Suppressor macrophage treated with lipopolysaccharide for 4 hours (primary cell): ENCODE measurements around the gene PJA1.

Experiments
- DNase-seq: peaks from one replicate; pipeline ENCODE4 v3.0.0-alpha.2; 2020

PJA1 gene

GRCh38 chrX:69163936-69164741 is 1.1 kb downstream of the PJA1 start:
- DNase-seq: no peak

GRCh38 chrX:69162361-69162865 is 2.8 kb downstream of the PJA1 start:
- DNase-seq: no peak

- no peak for DNase-seq
Measured at GRCh38 chrX:69161786-69162349, 3.4 kb downstream of the PJA1 start.

GRCh38 chrX:69161371-69161770 is 3.9 kb downstream of the PJA1 start:
- no peak for DNase-seq

GRCh38 chrX:69158166-69158980 is 6.9 kb downstream of the PJA1 start:
- DNase-seq: peak; percentile 65

GRCh38 chrX:69156638-69157037 is 8.6 kb downstream of the PJA1 start:
- DNase-seq: no peak

GRCh38 chrX:69155786-69156520 is 9.3 kb downstream of the PJA1 start:
- no peak for DNase-seq

- no peak for DNase-seq
Measured at GRCh38 chrX:69154051-69154450, 11.2 kb downstream of the PJA1 start.

- DNase-seq: no peak
Measured at GRCh38 chrX:69153060-69153730, 12.1 kb downstream of the PJA1 start.

- DNase-seq: peak; percentile 54
Measured at GRCh38 chrX:69152417-69152841, 12.8 kb downstream of the PJA1 start.

- no peak for DNase-seq
Measured at GRCh38 chrX:69151866-69152284, 13.4 kb downstream of the PJA1 start.

GRCh38 chrX:69150281-69150960 is 14.8 kb downstream of the PJA1 start:
- no peak for DNase-seq

- no peak for DNase-seq
Measured at GRCh38 chrX:69149466-69150280, 15.6 kb downstream of the PJA1 start.

- DNase-seq: no peak
Measured at GRCh38 chrX:69148946-69149345, 16.3 kb downstream of the PJA1 start.

GRCh38 chrX:69146739-69147138 is 18.5 kb downstream of the PJA1 start:
- no peak for DNase-seq

- DNase-seq: no peak
Measured at GRCh38 chrX:69145714-69146113, 19.5 kb downstream of the PJA1 start.

- DNase-seq: no peak
Measured at GRCh38 chrX:69144838-69145680, 20.2 kb downstream of the PJA1 start.

- no peak for DNase-seq
Measured at GRCh38 chrX:69143530-69143929, 21.7 kb downstream of the PJA1 start.

- no peak for DNase-seq
Measured at GRCh38 chrX:69142788-69143469, 22.3 kb downstream of the PJA1 start.
